Stimulated activated CD8-positive, alpha-beta memory T cell treated with anti-CD3 and anti-CD28 coated beads, Interleukin-4, amount 100 ng/mL, for 24 hours (primary cell): ENCODE data around the gene AMOTL1.
"Not testable (repeated sequence)": the region's sequence is repeated elsewhere in the genome, so short reads cannot be mapped to it uniquely, and the experiment has no call there.

ENCODE experiments used
- DNase-seq: peaks from one replicate; pipeline ENCODE4 v3.0.0-alpha.2; 2020; ENCODE audit warnings: low read depth

The AMOTL1 gene

DNA sequence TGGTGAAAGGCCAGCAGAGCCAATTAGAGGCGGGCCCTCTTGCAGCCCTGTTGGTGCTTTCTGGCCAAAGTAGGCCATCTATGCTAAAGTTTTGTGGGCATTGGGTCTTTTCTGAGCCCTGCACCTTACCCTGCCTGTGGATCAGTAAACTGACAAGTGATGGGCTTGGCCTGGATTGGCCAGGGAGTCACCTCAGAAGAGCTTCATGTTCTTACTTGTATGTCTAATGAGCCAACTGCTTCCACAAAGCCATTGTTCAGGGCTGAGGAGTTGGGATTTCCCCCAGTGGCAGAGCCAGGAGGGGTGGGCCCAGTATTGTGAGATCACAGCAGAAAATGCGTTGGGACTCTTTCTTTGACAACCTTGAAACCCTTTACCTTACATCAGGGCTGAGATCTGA is 114.8 kb downstream of the AMOTL1 start:
- DNase-seq = no peak

DNA sequence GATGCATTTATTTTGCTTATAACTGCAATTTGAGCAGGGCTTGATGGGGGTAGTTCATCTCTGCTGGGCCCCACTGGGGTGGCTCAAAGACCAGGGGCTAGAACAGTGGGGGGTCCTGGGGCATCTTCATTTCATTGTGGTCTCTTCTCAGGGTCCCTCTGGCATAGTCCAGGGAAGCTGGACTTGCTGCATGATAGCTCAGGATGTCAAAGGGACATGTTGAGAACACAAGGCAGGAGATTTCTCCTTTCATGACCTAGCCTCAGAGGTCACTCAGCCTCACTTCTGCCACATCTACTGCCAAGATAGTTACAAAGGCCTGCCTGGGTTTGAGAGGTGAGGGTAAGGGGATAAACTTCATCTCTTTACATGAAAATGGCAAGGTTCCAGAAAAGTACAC is 115.7 kb downstream of the AMOTL1 start:
- DNase-seq = no peak

DNA sequence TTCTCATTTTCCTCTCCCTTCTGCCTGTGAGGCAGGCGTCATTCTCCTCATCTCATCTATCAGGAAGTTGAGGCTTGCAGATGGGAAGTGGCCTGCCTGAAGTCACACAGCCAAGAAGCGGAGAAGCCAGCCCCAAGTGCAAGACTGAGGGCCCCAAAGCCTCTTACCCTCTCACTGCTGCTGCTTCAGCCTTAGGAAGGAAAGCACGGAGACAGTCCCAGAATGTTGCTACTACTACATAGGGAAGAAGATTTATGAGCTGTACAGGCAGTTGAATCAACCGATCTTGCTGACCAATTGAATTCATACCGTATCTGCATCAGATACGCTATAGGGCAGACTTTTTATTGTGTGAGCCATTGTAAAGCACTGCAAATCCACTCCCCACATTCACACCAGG is 116.2 kb downstream of the AMOTL1 start:
- DNase-seq = no peak

DNA sequence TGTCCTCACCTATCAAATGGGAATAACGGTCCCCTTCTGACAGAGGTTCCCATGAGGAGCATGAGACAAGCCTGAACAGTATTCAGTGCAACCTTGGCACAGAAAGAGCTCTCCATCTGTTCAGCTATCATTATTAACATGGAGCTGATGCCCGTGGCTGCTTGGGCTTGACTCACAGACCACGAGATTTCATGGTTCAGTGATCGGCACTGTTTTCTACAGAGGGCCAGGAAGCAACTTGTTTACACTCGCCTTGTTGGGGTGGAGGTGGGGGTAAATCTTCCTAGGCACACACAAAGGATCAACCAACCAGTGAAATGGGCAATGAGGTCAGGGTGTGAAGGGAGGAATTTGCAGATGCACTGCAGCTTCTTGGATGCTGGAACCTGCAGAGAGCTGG is 117.0 kb downstream of the AMOTL1 start:
- DNase-seq = no peak

DNA sequence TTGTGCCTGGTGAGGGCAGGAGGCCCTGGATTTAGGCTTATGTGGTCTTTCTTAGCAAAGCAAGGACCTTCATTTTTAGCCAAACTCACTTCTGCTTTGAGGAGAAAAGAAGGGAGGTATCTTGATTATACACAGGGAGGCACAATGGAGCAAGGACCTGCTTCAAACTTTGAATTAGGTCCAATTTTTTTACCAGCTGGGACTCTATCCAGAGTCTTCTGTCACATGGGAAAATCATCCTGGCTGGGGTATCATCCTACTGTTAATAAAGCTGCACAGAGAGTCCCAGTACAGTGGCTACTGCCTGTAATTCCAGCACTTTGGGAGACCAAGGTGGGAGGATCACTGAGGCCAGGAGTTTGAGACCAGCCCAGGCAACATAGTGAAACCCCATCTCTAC is 117.4 kb downstream of the AMOTL1 start:
- DNase-seq = no peak

DNA sequence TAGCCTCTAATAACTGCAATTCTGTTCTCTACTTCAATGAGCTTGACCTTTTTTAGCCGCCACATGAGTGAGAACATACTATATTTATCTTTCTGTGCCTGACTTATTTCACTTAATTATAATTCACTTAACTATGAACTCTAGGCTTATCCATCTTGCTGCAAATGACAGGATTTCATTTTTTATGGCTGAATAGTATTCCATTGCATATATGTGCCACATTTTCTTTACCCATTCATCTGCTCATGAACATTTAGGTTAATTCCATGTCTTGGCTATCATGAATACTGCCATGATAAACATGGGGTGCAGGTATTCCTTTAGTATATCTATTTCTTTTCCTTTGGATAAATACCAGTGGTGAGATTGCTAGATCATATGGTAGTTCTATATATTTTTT is 120.0 kb downstream of the AMOTL1 start:
- DNase-seq = no peak

DNA sequence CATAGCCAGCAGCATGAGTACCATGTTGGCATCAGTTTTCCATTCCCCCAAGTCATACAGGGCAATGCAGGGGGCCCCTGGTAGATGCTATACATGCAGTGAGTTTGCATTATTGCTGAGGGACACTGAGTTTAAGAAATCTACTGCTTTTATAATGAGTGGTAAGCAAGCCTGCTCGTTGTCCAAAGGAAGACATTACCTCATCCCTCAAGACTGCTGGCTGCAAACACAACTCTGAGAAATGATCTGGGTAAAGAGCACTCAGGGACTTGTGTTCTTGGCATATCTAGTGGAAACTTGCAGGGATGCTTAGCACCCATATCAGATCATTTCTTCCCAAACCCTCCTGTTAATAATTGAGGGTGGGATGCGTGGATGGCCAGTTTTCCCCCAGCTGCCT is 127.3 kb downstream of the AMOTL1 start:
- no peak for DNase-seq

DNA sequence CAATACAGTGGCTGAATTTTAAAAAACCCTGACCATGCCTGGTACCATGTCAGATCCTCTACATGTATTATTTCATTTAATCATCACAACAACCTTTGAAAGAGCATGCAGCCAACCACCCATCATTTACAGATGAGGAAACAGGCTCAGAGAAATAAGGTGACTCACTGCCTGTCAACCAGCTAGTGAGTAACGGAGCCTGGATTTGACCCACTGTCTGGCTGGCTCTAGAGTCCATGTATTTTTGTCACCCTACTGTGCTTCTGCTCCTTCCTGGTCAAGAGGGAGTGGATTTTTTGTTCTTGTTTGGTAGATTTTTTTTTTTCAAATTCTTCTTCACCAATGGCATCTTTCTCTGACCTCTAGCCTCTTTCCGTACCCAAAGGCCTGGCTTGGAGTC is 127.8 kb downstream of the AMOTL1 start:
- no peak for DNase-seq

DNA sequence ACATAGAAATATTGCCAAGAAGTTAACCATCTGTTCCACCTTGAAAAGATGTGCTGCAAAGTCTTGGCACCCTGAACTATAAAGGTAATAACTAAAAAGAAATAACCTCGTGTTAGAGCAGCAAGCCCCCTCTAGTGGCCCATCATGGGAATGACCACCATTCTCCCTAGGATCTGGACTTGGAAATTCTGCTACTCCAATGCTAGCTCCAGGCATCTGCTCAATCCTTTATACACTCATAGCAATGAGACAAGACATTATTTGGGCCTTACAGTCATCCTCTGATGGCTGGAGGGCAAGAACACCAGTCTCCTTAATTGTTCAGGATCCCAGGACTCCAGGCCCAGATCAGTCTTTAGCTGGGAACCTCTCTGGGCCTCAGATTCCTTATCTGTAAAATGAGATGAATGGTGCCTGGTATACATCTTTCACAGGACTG is 129.2 kb downstream of the AMOTL1 start:
- DNase-seq = no peak

DNA sequence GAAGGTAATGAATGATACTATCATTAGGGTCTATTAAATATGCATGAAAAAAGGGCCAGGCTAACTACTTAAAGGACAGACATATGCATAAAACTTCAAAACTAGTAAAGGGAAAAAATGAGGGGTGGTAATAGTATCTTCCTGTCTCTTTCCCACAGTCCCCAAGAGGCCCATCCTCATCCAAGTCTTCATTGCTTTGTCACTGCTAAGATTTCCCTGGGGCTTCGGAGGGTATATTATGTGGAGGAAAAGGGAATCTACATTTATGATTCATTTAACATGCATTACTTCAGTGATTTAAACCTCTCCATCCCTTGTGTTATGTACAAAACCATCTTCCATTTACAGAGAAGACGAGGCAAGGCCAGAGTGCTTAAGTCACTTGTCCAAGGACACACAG is 139.1 kb downstream of the AMOTL1 start:
- DNase-seq = no peak

DNA sequence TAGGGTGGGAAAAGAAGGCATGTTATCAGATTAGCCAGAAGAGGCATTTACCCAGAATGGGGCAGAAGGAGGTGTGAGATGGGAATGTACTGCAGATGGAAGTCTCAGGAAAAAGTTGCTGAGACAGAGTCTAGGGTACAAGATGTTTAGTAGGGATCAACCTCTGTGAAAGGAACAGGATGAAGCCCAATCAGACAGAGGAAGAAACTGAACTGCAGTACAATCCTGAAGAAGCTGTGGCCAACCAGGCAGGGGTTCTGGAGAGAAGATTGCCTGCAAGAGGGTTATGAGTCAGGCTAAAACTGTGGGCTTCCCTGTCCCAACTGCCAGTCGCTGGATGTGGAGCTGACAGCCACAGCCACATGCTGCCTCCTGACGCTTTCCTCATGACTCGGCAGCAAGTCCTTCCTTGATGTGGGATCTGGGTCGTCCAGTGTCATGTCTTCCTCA is 141.2 kb downstream of the AMOTL1 start:
- no peak for DNase-seq

DNA sequence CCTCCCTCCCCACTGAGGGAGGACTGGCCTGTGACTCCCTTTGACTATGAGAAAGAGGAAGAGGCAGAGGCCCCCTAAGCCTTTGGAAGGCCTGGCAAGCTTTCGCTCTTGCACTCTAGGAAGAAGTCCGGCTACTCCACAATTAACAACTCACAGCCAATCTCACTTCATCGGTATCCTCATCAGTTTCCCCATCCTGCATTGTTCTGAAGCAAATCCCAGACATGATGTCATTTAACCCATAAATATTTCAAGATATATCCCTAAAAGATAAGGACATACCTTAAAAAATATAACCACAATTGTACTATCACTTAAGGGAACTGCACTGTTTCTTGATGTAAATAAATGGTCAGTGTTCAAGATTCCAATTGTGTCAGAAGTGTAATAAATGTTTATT is 142.1 kb downstream of the AMOTL1 start:
- DNase-seq = no peak

DNA sequence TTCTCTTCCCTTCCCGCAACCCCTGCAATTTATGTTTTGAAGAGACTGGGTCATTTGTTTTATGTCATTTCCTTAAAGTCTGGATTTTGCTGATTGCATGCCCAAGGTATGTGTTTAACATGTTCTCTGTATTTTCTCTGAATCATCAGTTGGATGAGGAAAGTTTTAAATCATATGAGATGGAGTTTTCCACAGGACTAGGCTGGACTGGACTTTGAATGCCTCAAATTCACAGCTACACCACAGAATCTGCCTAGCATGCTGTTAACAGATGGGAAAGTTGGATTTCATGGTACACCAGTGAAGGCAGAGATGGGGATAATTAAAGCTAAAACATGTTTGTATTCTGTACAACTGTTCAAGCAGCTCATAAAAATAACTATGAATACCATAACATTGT is 142.6 kb downstream of the AMOTL1 start:
- DNase-seq = no peak

DNA sequence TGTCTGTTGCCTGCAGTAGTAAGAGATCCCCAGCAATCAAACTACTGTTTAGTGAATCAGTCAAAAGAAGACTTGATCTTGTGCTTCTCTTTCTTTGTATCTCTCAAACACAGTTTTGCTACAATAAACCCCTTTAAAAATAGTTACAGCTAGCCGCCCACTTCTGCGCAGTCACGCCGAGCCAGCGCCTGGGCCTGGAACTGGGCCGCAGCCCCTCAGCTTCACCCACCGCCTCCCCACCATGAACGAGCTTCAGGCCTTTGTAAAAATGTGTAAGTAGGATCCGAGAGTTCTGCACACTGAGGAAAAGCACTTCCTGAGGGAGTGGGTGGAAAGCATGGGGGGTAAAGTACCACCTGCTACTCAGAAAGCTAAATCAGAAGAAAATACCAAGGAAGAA is 144.7 kb downstream of the AMOTL1 start:
- no peak for DNase-seq

DNA sequence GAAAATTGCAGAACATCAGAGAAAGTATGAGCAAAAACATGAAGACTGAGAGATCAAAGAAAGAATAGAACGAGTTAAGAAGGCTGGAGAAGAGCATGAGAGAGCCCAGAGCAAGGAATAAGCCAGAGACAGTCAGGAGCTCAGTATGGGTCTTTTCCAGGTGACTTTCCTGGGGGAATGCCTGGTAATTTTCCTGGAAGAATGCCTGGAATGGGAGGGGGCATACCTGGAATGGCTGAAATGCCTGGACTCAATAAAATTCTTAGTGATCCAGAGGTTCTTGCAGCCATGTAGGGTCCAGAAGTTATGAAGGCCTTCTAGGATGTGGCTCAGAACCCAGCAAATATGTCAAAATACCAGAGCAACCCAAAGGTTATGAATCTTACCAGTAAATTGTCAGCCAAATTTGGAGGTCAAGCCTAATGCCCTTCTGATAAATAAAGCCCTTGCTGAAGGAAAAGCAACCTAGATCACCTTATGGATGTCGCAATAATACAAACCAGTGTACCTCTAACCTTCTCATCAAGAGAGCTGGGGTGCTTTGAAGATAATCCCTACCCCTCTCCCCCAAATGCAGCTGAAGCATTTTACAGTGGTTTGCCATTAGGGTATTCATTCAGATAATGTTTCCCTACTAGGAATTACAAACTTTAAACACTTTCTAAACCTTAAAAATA is 145.7 kb downstream of the AMOTL1 start:
- not testable (repeated sequence) for DNase-seq

DNA sequence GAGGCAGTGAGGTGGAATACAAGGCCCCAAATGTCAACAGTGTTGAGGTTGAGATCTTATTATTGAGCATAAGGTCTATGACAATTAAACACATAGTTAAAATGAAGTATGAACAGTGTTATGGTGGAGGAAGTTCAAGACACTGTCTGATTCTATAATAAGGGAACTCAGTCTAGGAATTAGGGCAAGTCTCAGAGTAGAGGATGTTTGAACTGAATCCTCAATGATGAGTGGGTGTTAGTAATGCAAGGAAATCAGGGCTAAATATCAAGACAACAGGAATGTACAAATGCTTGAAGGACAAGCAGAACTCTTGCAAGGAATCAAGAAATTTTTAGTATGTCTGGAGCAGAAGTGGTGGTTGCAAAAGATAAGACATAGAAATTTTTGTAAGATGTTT is 152.2 kb downstream of the AMOTL1 start:
- DNase-seq = no peak

DNA sequence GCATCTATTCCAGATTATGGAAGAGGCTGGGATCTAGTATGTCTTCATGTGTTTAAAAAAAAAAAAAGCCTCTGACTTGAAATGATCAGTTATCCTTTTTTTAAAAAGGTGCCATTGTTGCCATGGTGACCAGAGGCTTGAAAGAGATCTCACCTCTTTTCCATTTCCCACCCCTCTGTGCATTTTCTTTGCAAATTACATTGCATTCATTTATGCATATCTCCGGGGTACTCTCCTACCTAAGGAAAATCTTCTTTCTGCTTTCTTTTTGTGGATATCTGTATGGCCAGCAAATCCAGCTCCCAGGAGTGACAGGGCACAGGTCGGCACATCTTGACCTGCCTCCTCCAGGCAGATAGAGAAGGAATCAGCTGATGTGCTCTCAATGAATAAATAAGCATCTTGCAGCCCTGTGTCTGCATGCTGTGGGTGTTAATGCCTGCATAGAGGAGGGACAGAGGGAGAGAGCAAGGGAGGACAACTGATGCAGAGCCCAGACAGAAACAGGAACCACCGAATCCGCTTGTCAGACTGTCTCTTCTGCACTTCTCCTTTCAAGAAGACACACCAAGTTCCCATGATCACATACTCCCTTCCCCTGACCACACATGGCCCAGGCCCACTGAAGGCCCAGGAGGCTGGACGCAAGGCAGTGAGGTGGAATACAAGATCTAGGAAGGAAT is 154.3 kb downstream of the AMOTL1 start:
- no peak for DNase-seq

DNA sequence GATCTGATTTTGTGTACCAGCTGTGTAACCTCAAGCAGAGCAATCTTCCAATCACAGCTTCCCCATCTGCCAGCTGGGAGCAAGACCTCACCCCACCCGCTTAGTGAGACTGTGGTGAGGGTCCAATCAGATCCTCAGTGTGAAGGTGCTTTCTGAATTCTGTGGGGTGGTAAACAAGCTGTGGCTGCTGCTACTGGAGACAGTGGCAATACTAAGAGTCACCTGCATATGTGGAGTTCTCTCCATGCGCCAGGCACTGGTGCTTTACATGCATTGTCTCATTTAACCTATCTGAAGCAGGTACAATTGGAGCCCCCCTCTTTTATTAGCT is 154.8 kb downstream of the AMOTL1 start:
- DNase-seq = no peak

DNA sequence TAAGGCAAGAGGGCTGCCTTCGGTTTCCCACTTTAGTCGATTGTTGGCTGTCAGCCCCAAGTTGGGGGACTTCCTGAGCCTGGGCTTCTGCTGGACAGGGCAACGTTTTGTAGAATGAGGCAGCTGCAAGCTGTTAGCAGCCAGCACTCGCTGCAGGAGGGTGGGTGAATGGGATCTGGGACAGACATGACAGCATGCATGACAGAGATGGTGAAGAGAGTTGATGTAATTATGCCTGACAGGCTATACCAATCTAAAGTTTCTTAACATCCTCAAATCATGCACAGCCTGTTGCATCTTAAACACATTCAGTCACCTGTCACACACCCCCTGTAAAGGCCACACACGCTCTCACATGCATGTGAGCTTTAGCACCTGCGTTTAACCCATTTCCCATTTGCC is 156.0 kb downstream of the AMOTL1 start:
- no peak for DNase-seq

DNA sequence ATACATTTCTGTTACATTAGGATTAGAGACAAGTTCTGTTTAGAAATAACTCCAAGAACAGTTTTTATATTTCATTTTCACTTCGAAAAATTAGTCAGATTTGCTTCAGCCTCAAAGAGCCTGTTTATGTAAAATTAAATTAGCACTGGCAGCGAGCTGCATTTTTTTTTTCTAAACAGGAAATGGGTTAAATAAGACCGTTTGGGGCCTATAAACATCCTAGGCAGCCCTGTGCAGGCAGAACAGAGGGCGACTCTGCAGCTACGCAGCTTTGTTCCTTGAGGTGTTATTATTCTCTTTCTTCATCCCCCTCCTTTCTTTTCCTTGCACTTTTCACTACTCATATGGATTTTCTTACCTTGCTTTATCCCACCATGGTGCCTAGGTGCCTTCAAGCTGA is 156.5 kb downstream of the AMOTL1 start:
- no peak for DNase-seq

DNA sequence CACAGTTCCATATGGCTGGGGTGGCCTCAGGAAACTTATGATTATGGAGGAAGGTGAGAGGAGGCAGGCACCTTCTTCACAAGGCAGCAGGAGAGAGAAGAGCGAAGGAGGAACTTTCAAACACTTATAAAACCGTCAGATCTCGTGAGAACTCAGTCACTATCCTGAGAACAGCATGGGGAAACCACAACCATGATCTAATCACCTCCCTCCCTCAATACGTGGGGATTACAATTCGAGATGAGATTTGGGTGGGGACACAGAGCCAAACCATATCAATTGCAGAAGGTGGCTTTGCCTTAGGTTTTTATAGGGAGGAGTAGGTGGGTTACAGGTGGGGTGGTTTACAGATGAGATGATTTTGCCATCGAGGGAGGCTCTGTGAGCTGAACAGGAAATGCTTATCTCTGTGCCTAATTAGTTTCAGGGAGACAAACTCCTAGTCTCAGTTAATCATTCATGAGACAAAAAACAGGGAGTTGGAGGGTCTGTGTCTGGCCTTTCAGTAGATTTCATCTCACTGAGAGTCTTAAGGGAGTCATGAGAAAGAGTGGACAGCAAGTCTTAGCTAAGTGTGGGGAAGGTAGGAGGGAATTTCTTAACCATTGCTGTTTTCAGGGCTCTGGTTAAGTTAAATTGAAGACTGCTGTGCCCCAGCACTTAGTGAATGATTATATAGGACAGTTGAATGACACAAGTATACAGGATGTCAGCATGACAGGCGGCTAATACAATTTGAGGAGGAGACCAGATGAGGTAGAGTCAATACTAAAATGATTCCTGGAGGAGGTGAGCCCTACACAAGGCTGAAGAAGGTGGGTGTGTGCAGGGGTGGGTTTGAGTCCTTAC is 157.5 kb downstream of the AMOTL1 start:
- DNase-seq = no peak

DNA sequence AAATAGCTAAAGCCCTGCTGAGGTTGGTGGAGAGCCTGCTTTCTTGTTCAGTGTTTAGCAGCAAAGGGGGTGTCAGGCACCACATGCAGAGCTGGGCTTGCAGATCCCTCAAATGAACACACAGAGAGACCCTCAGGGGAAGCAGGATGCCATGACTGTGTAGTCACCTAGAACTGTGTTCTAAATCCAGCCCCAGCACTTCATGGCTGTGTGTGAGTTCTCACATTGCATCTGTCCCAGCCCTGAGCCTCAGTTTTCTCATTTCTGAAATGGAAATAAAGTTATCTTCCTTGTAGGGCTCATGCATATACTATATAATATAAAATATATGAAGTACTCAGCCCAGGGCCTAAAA is 158.1 kb downstream of the AMOTL1 start:
- DNase-seq = no peak
